Mononuclear cell (primary cell): ENCODE measurements around the gene HS2ST1. TPM values are rescaled to one million over a fixed set of nuclear protein-coding genes. Genes with fewer than 3 reads are reported as not detected.
"Not testable (repeated sequence)": the region's sequence is repeated elsewhere in the genome, so short reads cannot be mapped to it uniquely, and the experiment has no call there.

Source experiments
- H3K27me3 ChIP-seq: 2 replicates; pipeline ENCODE4 v1.6.0; 2011; ENCODE audit warnings: low read length, control low read depth; ENCODE audit not compliant: insufficient read depth
- H3K4me1 ChIP-seq: 2 replicates; pipeline ENCODE4 v1.5.1; 2011; ENCODE audit warnings: mild to moderate bottlenecking, low read length, control low read depth; ENCODE audit not compliant: insufficient read depth
- H3K4me3 ChIP-seq: 2 replicates; pipeline ENCODE4 v1.5.1; 2011; ENCODE audit warnings: mild to moderate bottlenecking, low read length, moderate library complexity
- H3K9me3 ChIP-seq: 2 replicates; pipeline ENCODE4 v1.5.1; 2011; ENCODE audit warnings: low read depth, mild to moderate bottlenecking, control low read depth, low read length
- total RNA-seq: library from RNA; depleted of rRNA; stranded (reverse); fragments of >200 nt; gene quantifications from one replicate; pipeline ENCODE4 v1.2.3, GENCODE V29; 2012

Gene HS2ST1
- total RNA-seq, 1 donor, result 7.5 TPM

- Histone ChIP-seq H3K4me1 (no peaks in the 10 kb centered on the region), H3K27me3 (no peaks in the 10 kb centered on the region), H3K4me3 (no peak overlapping the region), H3K9me3 (no peaks in the 10 kb centered on the region)
Measured at GRCh38 chr1:86972262-86972661, 57.8 kb downstream of the HS2ST1 start.

GRCh38 chr1:86975993-86976550 is 61.6 kb downstream of the HS2ST1 start:
- Histone ChIP-seq H3K4me3 (no peak overlapping the region), H3K4me1 (no peaks in the 10 kb centered on the region), H3K27me3 (no peaks in the 10 kb centered on the region), H3K9me3 (no peaks in the 10 kb centered on the region)

- no peaks in the 10 kb centered on the region for H3K27me3 ChIP-seq
- no peaks in the 10 kb centered on the region for H3K9me3 ChIP-seq
- H3K4me1 ChIP-seq, result no peaks in the 10 kb centered on the region
- no peak overlapping the region for H3K4me3 ChIP-seq
Measured at GRCh38 chr1:86976664-86977063, 62.2 kb downstream of the HS2ST1 start.

- Histone ChIP-seq H3K9me3 (no peaks in the 10 kb centered on the region), H3K27me3 (no peaks in the 10 kb centered on the region), H3K4me1 (no peaks in the 10 kb centered on the region), H3K4me3 (no peak overlapping the region)
Measured at GRCh38 chr1:86981482-86982213, 67.2 kb downstream of the HS2ST1 start.

GRCh38 chr1:86983677-86984076 is 69.2 kb downstream of the HS2ST1 start:
- H3K4me1 ChIP-seq, H3K4me3 ChIP-seq, H3K27me3 ChIP-seq, H3K9me3 ChIP-seq: not testable (repeated sequence)

GRCh38 chr1:86987446-86987845 is 73.0 kb downstream of the HS2ST1 start:
- no peaks in the 10 kb centered on the region for H3K9me3 ChIP-seq
- no peaks in the 10 kb centered on the region for H3K4me1 ChIP-seq
- no peak overlapping the region for H3K4me3 ChIP-seq
- H3K27me3 ChIP-seq, result no peaks in the 10 kb centered on the region

- no peaks in the 10 kb centered on the region for H3K4me1 ChIP-seq
- H3K4me3 ChIP-seq, result no peak overlapping the region
- H3K27me3 ChIP-seq, result no peaks in the 10 kb centered on the region
- no peaks in the 10 kb centered on the region for H3K9me3 ChIP-seq
Measured at GRCh38 chr1:86988835-86989234, 74.4 kb downstream of the HS2ST1 start.

- not testable (repeated sequence) for H3K4me1 ChIP-seq, H3K4me3 ChIP-seq, H3K27me3 ChIP-seq
Measured at GRCh38 chr1:86989690-86990089, 75.3 kb downstream of the HS2ST1 start.

GRCh38 chr1:86990826-86991225 is 76.4 kb downstream of the HS2ST1 start:
- Histone ChIP-seq H3K9me3 (no peaks in the 10 kb centered on the region), H3K4me3 (no peak overlapping the region), H3K27me3 (no peaks in the 10 kb centered on the region), H3K4me1 (no peaks in the 10 kb centered on the region)

More at GRCh38 chr1:86989690-86990089, 75.3 kb downstream of the HS2ST1 start:
- H3K9me3 ChIP-seq, result not testable (repeated sequence)

- Histone ChIP-seq H3K27me3 (no peaks in the 10 kb centered on the region), H3K4me3 (no peak overlapping the region), H3K4me1 (no peaks in the 10 kb centered on the region), H3K9me3 (no peaks in the 10 kb centered on the region)
Measured at GRCh38 chr1:86991549-86992186, 77.2 kb downstream of the HS2ST1 start.

GRCh38 chr1:86992861-86993260 is 78.4 kb downstream of the HS2ST1 start:
- H3K9me3 ChIP-seq, result no peaks in the 10 kb centered on the region
- H3K27me3 ChIP-seq, result no peaks in the 10 kb centered on the region
- H3K4me1 ChIP-seq, result no peaks in the 10 kb centered on the region
- H3K4me3 ChIP-seq, result no peak overlapping the region

- no peaks in the 10 kb centered on the region for H3K9me3 ChIP-seq
- H3K4me1 ChIP-seq, result no peaks in the 10 kb centered on the region
- H3K27me3 ChIP-seq, result no peaks in the 10 kb centered on the region
- H3K4me3 ChIP-seq, result no peak overlapping the region
Measured at GRCh38 chr1:86993269-86993985, 79.0 kb downstream of the HS2ST1 start.

GRCh38 chr1:86994061-86994460 is 79.6 kb downstream of the HS2ST1 start:
- Histone ChIP-seq H3K27me3 (no peaks in the 10 kb centered on the region), H3K4me1 (no peaks in the 10 kb centered on the region), H3K9me3 (no peaks in the 10 kb centered on the region), H3K4me3 (no peak overlapping the region)

- Histone ChIP-seq H3K4me1 (no peaks in the 10 kb centered on the region), H3K27me3 (no peaks in the 10 kb centered on the region), H3K9me3 (no peaks in the 10 kb centered on the region), H3K4me3 (no peak overlapping the region)
Measured at GRCh38 chr1:86997538-86997937, 83.1 kb downstream of the HS2ST1 start.

- H3K27me3 ChIP-seq, result no peaks in the 10 kb centered on the region
- no peaks in the 10 kb centered on the region for H3K4me1 ChIP-seq
- no peak overlapping the region for H3K4me3 ChIP-seq
- no peaks in the 10 kb centered on the region for H3K9me3 ChIP-seq
Measured at GRCh38 chr1:86998280-86998679, 83.8 kb downstream of the HS2ST1 start.
